ENCODE data around the gene KHDC1. TPM values are rescaled to one million over a fixed set of nuclear protein-coding genes. Genes with fewer than 3 reads are reported as not detected.

KHDC1 gene
- total RNA-seq, 3 donors from 2014 or later = 0.32 to 1.0 (median 0.66) TPM

DNA sequence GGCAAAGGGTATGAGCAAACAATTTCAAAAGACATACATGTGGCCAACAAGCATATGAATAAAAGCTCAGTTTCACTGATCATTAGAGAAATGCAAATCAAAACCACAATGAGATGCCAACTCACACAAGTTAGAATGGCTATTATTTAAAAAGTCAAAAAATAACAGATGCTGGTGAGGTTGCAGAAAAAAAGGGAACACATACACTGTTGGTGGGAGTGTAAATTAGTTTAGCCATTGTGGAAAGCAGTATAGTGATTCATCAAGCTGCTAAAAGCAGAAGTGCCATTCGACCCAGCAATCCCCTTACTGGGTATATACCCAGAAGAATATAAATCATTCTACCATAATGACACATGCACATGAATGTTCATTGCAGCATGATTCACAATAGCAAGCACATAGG is 31.0 kb downstream of the KHDC1 start:
- DNase-seq (ENCODE audit: low spot score in 2 of 2) = no peak
- no peaks in the 10 kb centered on the region for H3K4me1 ChIP-seq
- H3K36me3 ChIP-seq = no peaks in the 10 kb centered on the region
- no peak overlapping the region for H3K4me3 ChIP-seq
- no peaks in the 10 kb centered on the region for H3K9me3 ChIP-seq
- TF ChIP-seq, protein P1, sequence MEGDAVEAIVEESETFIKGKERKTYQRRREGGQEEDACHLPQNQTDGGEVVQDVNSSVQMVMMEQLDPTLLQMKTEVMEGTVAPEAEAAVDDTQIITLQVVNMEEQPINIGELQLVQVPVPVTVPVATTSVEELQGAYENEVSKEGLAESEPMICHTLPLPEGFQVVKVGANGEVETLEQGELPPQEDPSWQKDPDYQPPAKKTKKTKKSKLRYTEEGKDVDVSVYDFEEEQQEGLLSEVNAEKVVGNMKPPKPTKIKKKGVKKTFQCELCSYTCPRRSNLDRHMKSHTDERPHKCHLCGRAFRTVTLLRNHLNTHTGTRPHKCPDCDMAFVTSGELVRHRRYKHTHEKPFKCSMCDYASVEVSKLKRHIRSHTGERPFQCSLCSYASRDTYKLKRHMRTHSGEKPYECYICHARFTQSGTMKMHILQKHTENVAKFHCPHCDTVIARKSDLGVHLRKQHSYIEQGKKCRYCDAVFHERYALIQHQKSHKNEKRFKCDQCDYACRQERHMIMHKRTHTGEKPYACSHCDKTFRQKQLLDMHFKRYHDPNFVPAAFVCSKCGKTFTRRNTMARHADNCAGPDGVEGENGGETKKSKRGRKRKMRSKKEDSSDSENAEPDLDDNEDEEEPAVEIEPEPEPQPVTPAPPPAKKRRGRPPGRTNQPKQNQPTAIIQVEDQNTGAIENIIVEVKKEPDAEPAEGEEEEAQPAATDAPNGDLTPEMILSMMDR (IDR thresholded peaks at IDR 0.05) = no peak
- TF ChIP-seq POLR2AphosphoS5 (IDR thresholded peaks at IDR 0.05) (no peak), POLR2A (IDR thresholded peaks at IDR 0.05) (no peak)
- intact Hi-C loops (cut with DNase I; ENCODE audit: low total_unique reads) = no loop called here
- no peak overlapping the region for H3K27ac ChIP-seq
- no peaks in the 10 kb centered on the region for H3K27me3 ChIP-seq

DNA sequence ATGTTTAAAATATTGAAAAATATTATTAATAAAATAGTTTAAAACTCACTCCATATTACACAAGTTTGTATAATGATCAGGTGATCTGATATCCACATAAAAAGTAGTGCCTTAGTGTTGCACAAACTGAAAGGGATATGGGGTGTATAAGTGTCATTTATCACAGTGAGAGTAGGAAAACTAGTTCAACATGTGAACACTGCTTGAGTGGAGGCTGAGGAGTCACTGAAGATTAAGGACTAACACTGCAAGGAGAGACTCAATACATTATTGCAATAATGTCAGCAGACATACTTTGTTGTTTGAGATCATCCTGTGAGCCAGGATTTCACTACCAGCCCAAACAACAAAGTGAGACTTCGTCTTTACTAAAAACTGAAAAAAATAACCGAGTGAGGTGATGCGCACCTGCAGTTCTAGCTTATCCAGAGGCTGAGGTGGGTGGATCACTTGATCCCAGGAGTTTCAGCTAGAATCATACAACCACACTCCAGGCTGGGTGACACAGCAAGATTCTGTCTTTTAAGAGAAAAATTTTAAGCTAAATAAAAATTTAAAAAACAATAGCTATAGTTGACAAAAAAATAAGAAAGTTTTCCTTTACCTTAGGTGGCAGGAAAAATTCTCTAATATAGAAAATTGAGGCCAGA is 35.3 kb downstream of the KHDC1 start:
- TF ChIP-seq, protein P1 (IDR thresholded peaks at IDR 0.05) = no peak
- TF ChIP-seq POLR2AphosphoS5 (IDR thresholded peaks at IDR 0.05) (no peak), POLR2A (IDR thresholded peaks at IDR 0.05) (no peak)
- Histone ChIP-seq H3K36me3 (no peaks in the 10 kb centered on the region), H3K27me3 (no peaks in the 10 kb centered on the region), H3K4me3 (no peak overlapping the region), H3K27ac (no peak overlapping the region), H3K9me3 (no peaks in the 10 kb centered on the region), H3K4me1 (no peaks in the 10 kb centered on the region)
- intact Hi-C loops (cut with DNase I; ENCODE audit: low total_unique reads) = no loop called here
- DNase-seq (ENCODE audit: low spot score in 2 of 2) = no peak

DNA sequence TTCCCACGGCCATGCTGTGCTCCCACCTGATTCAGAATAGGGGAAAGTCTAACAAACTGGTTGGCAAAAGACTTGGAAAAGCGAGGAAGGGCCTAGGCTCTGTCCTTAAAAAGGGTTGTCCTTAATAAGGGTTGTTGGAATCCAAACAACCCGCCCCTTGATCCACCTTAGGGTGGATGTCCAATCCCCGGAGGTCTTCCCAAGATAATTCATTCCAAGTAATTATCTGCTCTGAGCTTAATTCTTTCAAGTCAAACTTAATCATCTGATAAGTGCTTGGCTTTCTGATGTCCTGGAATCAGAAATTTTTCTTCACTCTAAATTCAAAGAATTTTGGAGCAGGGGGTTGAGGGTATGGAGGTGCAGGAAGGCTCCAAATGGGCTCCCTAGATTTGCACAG is 37.6 kb downstream of the KHDC1 start, which contains the start of gene KHDC1L:
Gene KHDC1L (minus strand): TSS at position 101 of the 400 bp plus-strand sequence. CDS start 88 bp downstream, at position 13.
- intact Hi-C loops (cut with DNase I; ENCODE audit: low total_unique reads) = loop anchor here (1.0 kb wide), 1 partner anchor 38 kb away; the partner anchor contains the start of gene KHDC1
- H3K4me3 ChIP-seq = no peak within 1 kb of the TSS
- no peak for TF ChIP-seq POLR2AphosphoS5 (IDR thresholded peaks at IDR 0.05)
- no peak for TF ChIP-seq POLR2A (IDR thresholded peaks at IDR 0.05)
- TF ChIP-seq, protein P1 (IDR thresholded peaks at IDR 0.05) = no peak

DNA sequence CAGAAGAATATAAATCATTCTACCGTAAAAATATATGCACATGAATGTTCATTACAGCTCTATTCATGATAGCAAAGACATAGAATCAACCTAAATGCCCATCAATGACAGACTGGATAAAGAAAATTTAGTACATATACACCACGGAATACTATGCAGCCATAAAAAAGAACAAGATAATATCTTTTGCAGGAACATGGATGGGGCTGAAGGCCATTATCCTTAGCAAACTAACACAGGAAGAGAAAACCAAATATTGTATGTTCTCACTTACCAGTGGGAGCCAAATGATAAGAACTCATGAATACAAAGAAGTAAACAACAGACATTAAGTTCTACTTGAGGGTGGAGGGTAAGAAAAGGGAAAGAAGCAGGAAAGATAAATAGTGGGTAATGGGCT is 46.1 kb downstream of the KHDC1 start:
- Histone ChIP-seq H3K4me3 (no peak overlapping the region), H3K4me1 (no peaks in the 10 kb centered on the region), H3K9me3 (no peaks in the 10 kb centered on the region), H3K36me3 (no peaks in the 10 kb centered on the region), H3K27ac (no peak overlapping the region), H3K27me3 (no peaks in the 10 kb centered on the region)
- no peak for TF ChIP-seq POLR2A (IDR thresholded peaks at IDR 0.05)
- no peak for TF ChIP-seq POLR2AphosphoS5 (IDR thresholded peaks at IDR 0.05)
- TF ChIP-seq, protein P1 (IDR thresholded peaks at IDR 0.05) = no peak
- DNase-seq (ENCODE audit: low spot score in 2 of 2) = no peak
- intact Hi-C loops (cut with DNase I; ENCODE audit: low total_unique reads) = no loop called here

More for the DNA sequence above, 37.6 kb downstream of the KHDC1 start, which contains the start of gene KHDC1L:
- Histone ChIP-seq H3K4me1 (no peaks in the 10 kb centered on the region), H3K27ac (no peak within 1 kb of the TSS), H3K9me3 (no peaks in the 10 kb centered on the region), H3K27me3 (no peaks in the 10 kb centered on the region), H3K36me3 (no peaks in the 10 kb centered on the region)
- DNase-seq (ENCODE audit: low spot score in 2 of 2) = no peak

DNA sequence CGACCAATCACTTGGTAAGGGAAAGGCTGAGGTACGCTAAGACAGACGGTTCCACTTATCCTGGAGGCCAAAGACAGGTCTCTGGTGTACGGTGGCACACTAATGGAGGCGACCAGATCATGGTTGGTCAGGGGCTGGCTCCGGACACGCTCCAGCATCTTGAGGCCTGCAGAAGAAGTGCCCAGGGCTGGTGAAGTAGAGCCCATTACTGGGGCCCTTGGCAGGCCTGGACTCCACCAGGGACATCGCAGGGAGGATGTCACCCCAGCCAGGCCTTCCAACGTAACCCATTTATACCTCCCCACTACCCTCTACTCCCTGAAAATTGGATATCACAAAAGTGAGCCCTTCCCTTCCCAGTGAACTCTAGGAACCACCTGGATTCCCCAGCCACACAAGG is 53.9 kb downstream of the KHDC1 start:
- Histone ChIP-seq H3K4me3 (no peak overlapping the region), H3K9me3 (no peaks in the 10 kb centered on the region), H3K27ac (no peak overlapping the region), H3K36me3 (no peaks in the 10 kb centered on the region), H3K4me1 (no peaks in the 10 kb centered on the region), H3K27me3 (no peaks in the 10 kb centered on the region)
- TF ChIP-seq POLR2AphosphoS5 (IDR thresholded peaks at IDR 0.05) = no peak
- TF ChIP-seq, protein P1 (IDR thresholded peaks at IDR 0.05) = no peak
- TF ChIP-seq POLR2A (IDR thresholded peaks at IDR 0.05) = no peak
- DNase-seq (ENCODE audit: low spot score in 2 of 2) = no peak
- intact Hi-C loops (cut with DNase I; ENCODE audit: low total_unique reads) = no loop called here

Data from breast epithelium (tissue), 4 donors.